NK-92 (cell line): Measurements from ENCODE around the gene TCF21.
"Not testable (repeated sequence)": the region's sequence is repeated elsewhere in the genome, so short reads cannot be mapped to it uniquely, and the experiment has no call there.

ENCODE experiments used
- DNase-seq: peaks from one replicate; lab custom pipeline; 2025; ENCODE audit not compliant: unreplicated experiment; lab: John Stamatoyannopoulos, UW

Gene TCF21

GRCh38 chr6:133888929-133889556 lies at the start of gene TCF21:
Gene TCF21 (plus strand): TSS chr6:133889113. CDS start chr6:133889398, 285 bp downstream.
- no peak for DNase-seq

- DNase-seq, result no peak
Observed at GRCh38 chr6:133841176-133841575, 47.7 kb upstream of the TCF21 start.

- no peak for DNase-seq
Observed at GRCh38 chr6:133843098-133843497, 45.8 kb upstream of the TCF21 start.

GRCh38 chr6:133844709-133845108 lies 44.2 kb upstream of the TCF21 start:
- no peak for DNase-seq

- no peak for DNase-seq
Observed at GRCh38 chr6:133854041-133854363, 34.9 kb upstream of the TCF21 start.

- no peak for DNase-seq
Observed at GRCh38 chr6:133854364-133855275, 34.3 kb upstream of the TCF21 start.

GRCh38 chr6:133855276-133855990 lies 33.5 kb upstream of the TCF21 start:
- DNase-seq, result no peak

GRCh38 chr6:133855991-133856370 lies 32.9 kb upstream of the TCF21 start:
- no peak for DNase-seq

GRCh38 chr6:133856911-133857310 lies 32.0 kb upstream of the TCF21 start:
- DNase-seq, result no peak

GRCh38 chr6:133857696-133858095 lies 31.2 kb upstream of the TCF21 start:
- DNase-seq, result no peak

- not testable (repeated sequence) for DNase-seq
Observed at GRCh38 chr6:133861337-133861736, 27.6 kb upstream of the TCF21 start.

GRCh38 chr6:133863228-133863627 lies 25.7 kb upstream of the TCF21 start:
- DNase-seq, result no peak

- no peak for DNase-seq
Observed at GRCh38 chr6:133865680-133866079, 23.2 kb upstream of the TCF21 start.

- no peak for DNase-seq
Observed at GRCh38 chr6:133871131-133871530, 17.8 kb upstream of the TCF21 start.

- no peak for DNase-seq
Observed at GRCh38 chr6:133873538-133873937, 15.4 kb upstream of the TCF21 start.

GRCh38 chr6:133877116-133877515 lies 11.8 kb upstream of the TCF21 start:
- DNase-seq, result no peak

- no peak for DNase-seq
Observed at GRCh38 chr6:133880006-133880405, 8.9 kb upstream of the TCF21 start.

GRCh38 chr6:133880896-133881295 lies 8.0 kb upstream of the TCF21 start:
- DNase-seq, result no peak

GRCh38 chr6:133886104-133886775 lies 2.7 kb upstream of the TCF21 start:
- no peak for DNase-seq

- DNase-seq, result no peak
Observed at GRCh38 chr6:133887156-133887879, 1.6 kb upstream of the TCF21 start.

GRCh38 chr6:133887880-133888230 lies 1.1 kb upstream of the TCF21 start:
- DNase-seq, result no peak
